OCI-LY7 (cell line): ENCODE results near the gene POC1B. TPM values are rescaled to one million over a fixed set of nuclear protein-coding genes. Genes with fewer than 3 reads are reported as not detected.

ENCODE experiments used
- BruUV-seq: library from RNA; stranded (reverse); fragments of 400-500 nt; replicated peaks from 2 replicates; lab custom pipeline; 2021; lab: Mats Ljungman, UMichigan
- CTCF ChIA-PET: fragments of 300-600 bp; sonication (Branson Sonifier 250); formaldehyde crosslinking; loops from one replicate; lab custom pipeline; 2022; ENCODE audit warnings: antibody characterized with exemption; ENCODE audit not compliant: unreplicated experiment; lab: Charles Lee
- POLR2A ChIA-PET: fragments of 300-600 bp; sonication (Branson Sonifier 250); formaldehyde crosslinking; loops from one replicate; lab custom pipeline; 2022; ENCODE audit warnings: antibody characterized with exemption; lab: Charles Lee
- DNase-seq: peaks from one replicate; pipeline ENCODE4 v3.0.0-alpha.2; 2015; ENCODE audit warnings: low spot score
- H2AFZ ChIP-seq: fragments of 200-600 bp; sonication (generic), shearing (Covaris generic); 2 replicates; pipeline ENCODE4 v1.6.1; 2014; ENCODE audit warnings: mild to moderate bottlenecking, antibody characterized with exemption, low read length, moderate library complexity
- H3K27ac ChIP-seq: fragments of 200-600 bp; sonication (generic); 2 replicates; pipeline ENCODE4 v1.5.1; 2014; ENCODE audit warnings: mixed run types, low read depth, mild to moderate bottlenecking, moderate library complexity, low read length, inconsistent platforms; ENCODE audit not compliant: poor library complexity, severe bottlenecking
- H3K36me3 ChIP-seq: fragments of 200-600 bp; sonication (generic); 2 replicates; pipeline ENCODE4 v1.6.1; 2014; ENCODE audit warnings: mild to moderate bottlenecking, antibody characterized with exemption, low read length, moderate library complexity, mixed read lengths; ENCODE audit not compliant: insufficient read depth
- H3K4me1 ChIP-seq: fragments of 200-600 bp; sonication (generic); 2 replicates; pipeline ENCODE4 v1.5.1; 2014; ENCODE audit warnings: mild to moderate bottlenecking, low read length; ENCODE audit not compliant: insufficient read depth, poor library complexity, severe bottlenecking
- H3K4me2 ChIP-seq: fragments of 200-600 bp; sonication (generic); 2 replicates; pipeline ENCODE4 v1.6.1; 2014; ENCODE audit warnings: mild to moderate bottlenecking, low read length
- H3K4me3 ChIP-seq: fragments of 200-600 bp; sonication (generic); 2 replicates; pipeline ENCODE4 v1.5.1; 2014; ENCODE audit warnings: mild to moderate bottlenecking, low read depth, low read length; ENCODE audit not compliant: poor library complexity, severe bottlenecking
- H3K79me2 ChIP-seq: fragments of 200-600 bp; sonication (generic); 2 replicates; pipeline ENCODE4 v1.6.1; 2016; ENCODE audit warnings: low read depth, mild to moderate bottlenecking, low read length, moderate library complexity, mixed read lengths; ENCODE audit not compliant: insufficient read depth
- H3K9me2 ChIP-seq: fragments of 200-600 bp; sonication (generic); 2 replicates; pipeline ENCODE4 v1.6.1; 2016; ENCODE audit warnings: mild to moderate bottlenecking, low read length, mixed read lengths; ENCODE audit not compliant: insufficient read depth
- H3K9me3 ChIP-seq: fragments of 200-600 bp; sonication (generic); 2 replicates; pipeline ENCODE4 v1.6.1; 2014; ENCODE audit warnings: mild to moderate bottlenecking, mixed run types, low read length, mixed read lengths
- H4K20me1 ChIP-seq: fragments of 200-600 bp; sonication (generic); 2 replicates; pipeline ENCODE4 v1.6.1; 2014; ENCODE audit warnings: mild to moderate bottlenecking, antibody characterized with exemption, low read length, moderate library complexity, mixed read lengths; ENCODE audit not compliant: insufficient read depth
- CTCF ChIP-seq: fragments of 200-600 bp; sonication (generic); conservative IDR thresholded peaks from 2 replicates; pipeline ENCODE4 v1.5.1; 2014; ENCODE audit warnings: mild to moderate bottlenecking, antibody characterized with exemption, low read length, moderate library complexity, mixed read lengths
- EZH2phosphoT487 ChIP-seq: fragments of 200-600 bp; sonication (generic); IDR thresholded peaks from 2 replicates; pipeline ENCODE4 v1.6.1; 2018; ENCODE audit warnings: low read depth, borderline replicate concordance, mild to moderate bottlenecking, mixed run types, antibody characterized with exemption, low read length, moderate library complexity, mixed read lengths
- intact Hi-C: fragments of 100-400 bp; cut with micrococcal nuclease; formaldehyde crosslinking; loops from one replicate; pipeline ENCODE4 v1.10.0; 2022; ENCODE audit not compliant: unreplicated experiment
- total RNA-seq, 2 experiments: library from RNA; depleted of rRNA in 1 of 2; stranded (reverse); fragments of >200 nt in 1 of 2; shearing (Covaris generic) in 1 of 2; gene quantifications; 2 replicates each; pipeline ENCODE4 v1.2.3, GENCODE V29; 2014 to 2022

Gene POC1B
- total RNA-seq, 2 experiments from 2014 or later: 28.9 to 30.9 TPM

- Histone ChIP-seq H3K4me1 (no peaks in the 10 kb centered on the region), H3K4me2 (no peak overlapping the region), H2AFZ (no peak overlapping the region), H3K79me2 (no peaks in the 10 kb centered on the region), H3K36me3 (no peaks in the 10 kb centered on the region), H3K9me3 (no peaks in the 10 kb centered on the region), H3K4me3 (no peak overlapping the region), H3K9me2 (no peaks in the 10 kb centered on the region), H4K20me1 (no peaks in the 10 kb centered on the region), H3K27ac (no peak overlapping the region)
- TF ChIP-seq CTCF: no peak
- TF ChIP-seq EZH2phosphoT487: no peak
- intact Hi-C loops: no loop called here
- POLR2A ChIA-PET: interaction anchor here (1.9 kb wide), 1 partner anchor 13 kb away, joined by 5 read pairs; no protein-coding TSS in a partner anchor
- CTCF ChIA-PET: no interaction called here
- no TSS peak for BruUV-seq
- DNase-seq: peak; percentile 4
Measured at GRCh38 chr12:89574736-89575208, 48.9 kb upstream of the POC1B start.

GRCh38 chr12:89573051-89573810 is 47.4 kb upstream of the POC1B start:
- Histone ChIP-seq H3K36me3 (no peaks in the 10 kb centered on the region), H2AFZ (no peak overlapping the region), H3K79me2 (no peaks in the 10 kb centered on the region), H4K20me1 (no peaks in the 10 kb centered on the region), H3K4me1 (no peaks in the 10 kb centered on the region), H3K9me2 (no peaks in the 10 kb centered on the region), H3K4me3 (no peak overlapping the region), H3K4me2 (no peak overlapping the region), H3K27ac (no peak overlapping the region), H3K9me3 (no peaks in the 10 kb centered on the region)
- POLR2A ChIA-PET: interaction anchor here (0.6 to 1.9 kb wide), 4 partner anchors 11 to 581 kb away, joined by 3 to 5 read pairs (median 3); no protein-coding TSS in a partner anchor
- intact Hi-C loops: no loop called here
- no peak for DNase-seq
- CTCF ChIA-PET: no interaction called here
- TF ChIP-seq EZH2phosphoT487 (no peak), CTCF (no peak)
- no TSS peak for BruUV-seq
